Measurements from ENCODE around the gene COPS2.

COPS2 gene

GRCh38 chr15:49116108-49116857, 39.1 kb downstream of the COPS2 start:
- Histone ChIP-seq H3K27me3 (replicated peaks; ENCODE audit: control insufficient read depth, insufficient read depth, low read length, poor library complexity, severe bottlenecking) (no peaks in the 10 kb centered on the region), H3K9me3 (ENCODE audit: control insufficient read depth, low read length) (peaks cover 4% of the 10 kb centered on the region), H3K4me3 (ENCODE audit: insufficient read depth, low read depth, low read length, poor library complexity, severe bottlenecking) (no peak overlapping the region), H3K36me3 (ENCODE audit: control insufficient read depth, insufficient read depth, low read length) (peaks cover 17% of the 10 kb centered on the region), H3K4me1 (ENCODE audit: control insufficient read depth, insufficient read depth, low read length, poor library complexity, severe bottlenecking) (no peaks in the 10 kb centered on the region), H3K27ac (ENCODE audit: insufficient read depth, low read length, poor library complexity, severe bottlenecking) (no peak overlapping the region)
- DNase-seq: no peak

DNA sequence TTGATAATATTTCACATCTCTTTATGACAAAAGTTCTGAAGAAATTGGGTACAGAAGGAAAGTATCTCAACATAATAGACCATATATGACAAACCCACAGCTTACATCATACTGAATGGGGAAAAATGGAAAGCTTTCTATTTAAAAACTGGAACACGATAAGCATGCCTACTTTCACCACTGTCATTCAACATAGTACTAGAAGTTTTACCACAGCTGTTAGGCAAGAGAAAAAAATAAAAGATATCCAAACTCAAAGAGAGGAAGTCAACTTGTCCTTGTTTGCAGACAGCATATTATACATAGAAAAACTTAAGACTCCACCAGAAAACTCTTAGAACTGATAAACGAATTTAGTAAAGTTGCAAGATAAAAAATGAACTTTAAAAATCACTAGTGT, 40.3 kb downstream of the COPS2 start:
- no peaks in the 10 kb centered on the region for H3K4me1 ChIP-seq (ENCODE audit: control insufficient read depth, insufficient read depth, low read length, poor library complexity, severe bottlenecking)
- peaks cover 4% of the 10 kb centered on the region for H3K9me3 ChIP-seq (ENCODE audit: control insufficient read depth, low read length)
- H3K4me3 ChIP-seq (ENCODE audit: insufficient read depth, low read depth, low read length, poor library complexity, severe bottlenecking): no peak overlapping the region
- H3K27ac ChIP-seq (ENCODE audit: insufficient read depth, low read length, poor library complexity, severe bottlenecking): no peak overlapping the region
- no peaks in the 10 kb centered on the region for H3K27me3 ChIP-seq (replicated peaks; ENCODE audit: control insufficient read depth, insufficient read depth, low read length, poor library complexity, severe bottlenecking)
- no peak for DNase-seq
- peaks cover 21% of the 10 kb centered on the region for H3K36me3 ChIP-seq (ENCODE audit: control insufficient read depth, insufficient read depth, low read length)

GRCh38 chr15:49110158-49110944, 45.0 kb downstream of the COPS2 start:
- H3K9me3 ChIP-seq (ENCODE audit: control insufficient read depth, low read length): peaks cover 4% of the 10 kb centered on the region
- no peak for DNase-seq
- peaks cover 21% of the 10 kb centered on the region for H3K36me3 ChIP-seq (ENCODE audit: control insufficient read depth, insufficient read depth, low read length)
- no peaks in the 10 kb centered on the region for H3K27me3 ChIP-seq (replicated peaks; ENCODE audit: control insufficient read depth, insufficient read depth, low read length, poor library complexity, severe bottlenecking)
- H3K27ac ChIP-seq (ENCODE audit: insufficient read depth, low read length, poor library complexity, severe bottlenecking): no peak overlapping the region
- H3K4me3 ChIP-seq (ENCODE audit: insufficient read depth, low read depth, low read length, poor library complexity, severe bottlenecking): no peak overlapping the region
- no peaks in the 10 kb centered on the region for H3K4me1 ChIP-seq (ENCODE audit: control insufficient read depth, insufficient read depth, low read length, poor library complexity, severe bottlenecking)

- Histone ChIP-seq H3K27me3 (replicated peaks; ENCODE audit: control insufficient read depth, insufficient read depth, low read length, poor library complexity, severe bottlenecking) (no peaks in the 10 kb centered on the region), H3K4me1 (ENCODE audit: control insufficient read depth, insufficient read depth, low read length, poor library complexity, severe bottlenecking) (no peaks in the 10 kb centered on the region), H3K27ac (ENCODE audit: insufficient read depth, low read length, poor library complexity, severe bottlenecking) (no peak overlapping the region), H3K4me3 (ENCODE audit: insufficient read depth, low read depth, low read length, poor library complexity, severe bottlenecking) (no peak overlapping the region), H3K36me3 (ENCODE audit: control insufficient read depth, insufficient read depth, low read length) (no peaks in the 10 kb centered on the region), H3K9me3 (ENCODE audit: control insufficient read depth, low read length) (no peaks in the 10 kb centered on the region)
- no peak for DNase-seq
Measured at GRCh38 chr15:49103002-49103401, 52.4 kb downstream of the COPS2 start.

DNA sequence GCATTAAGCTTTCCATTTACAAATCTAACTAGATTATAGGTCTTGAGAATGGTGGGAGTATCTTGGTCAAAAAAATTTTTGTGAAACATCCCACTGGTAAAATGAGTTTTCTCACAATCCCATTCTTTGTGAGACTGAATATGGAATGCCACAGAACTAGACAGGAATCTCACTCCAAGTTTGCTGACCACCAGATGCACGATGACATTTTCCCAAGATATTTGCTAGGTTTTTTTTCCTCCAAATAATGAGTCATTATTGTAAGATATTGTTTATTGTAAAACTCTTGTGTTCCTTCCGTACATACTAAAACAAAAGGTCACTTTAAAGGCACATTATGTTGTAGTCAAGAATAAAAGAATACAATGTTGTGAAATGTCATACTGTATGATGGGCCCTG, 53.9 kb downstream of the COPS2 start:
- Histone ChIP-seq H3K27ac (ENCODE audit: insufficient read depth, low read length, poor library complexity, severe bottlenecking) (no peak overlapping the region), H3K4me3 (ENCODE audit: insufficient read depth, low read depth, low read length, poor library complexity, severe bottlenecking) (no peak overlapping the region), H3K36me3 (ENCODE audit: control insufficient read depth, insufficient read depth, low read length) (no peaks in the 10 kb centered on the region), H3K9me3 (ENCODE audit: control insufficient read depth, low read length) (no peaks in the 10 kb centered on the region), H3K4me1 (ENCODE audit: control insufficient read depth, insufficient read depth, low read length, poor library complexity, severe bottlenecking) (no peaks in the 10 kb centered on the region), H3K27me3 (replicated peaks; ENCODE audit: control insufficient read depth, insufficient read depth, low read length, poor library complexity, severe bottlenecking) (no peaks in the 10 kb centered on the region)
- DNase-seq: no peak

DNA sequence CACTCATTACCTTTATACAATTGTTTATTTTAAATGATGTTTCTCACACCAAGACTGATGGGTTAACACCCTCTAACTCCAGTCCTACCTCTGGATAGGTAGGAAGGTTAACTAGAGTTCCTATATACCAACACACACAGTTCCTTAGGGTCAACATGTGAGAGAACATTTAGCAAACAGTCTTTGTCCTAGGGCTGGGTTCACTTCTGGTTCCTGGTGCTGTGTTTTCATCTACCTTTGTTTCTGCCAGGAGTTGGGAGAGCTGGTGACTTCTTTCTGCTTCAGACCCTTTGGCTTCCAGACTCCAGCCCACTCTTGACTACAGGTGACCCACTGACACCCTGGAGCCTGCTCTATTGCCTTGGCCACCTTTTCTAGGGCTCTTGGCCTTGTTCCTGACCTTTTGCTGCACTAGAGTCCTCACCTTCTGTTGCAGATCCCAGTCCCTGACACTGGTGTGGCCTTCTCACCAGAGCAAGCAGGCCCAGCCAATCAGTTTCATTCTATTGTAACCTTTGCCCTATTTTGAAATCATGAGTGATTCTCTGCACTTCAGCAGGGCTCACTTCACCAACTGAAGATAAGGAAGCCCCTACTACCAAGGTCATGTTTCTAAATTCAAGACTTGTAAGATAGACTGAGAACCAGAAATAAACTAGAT, 59.2 kb downstream of the COPS2 start:
- Histone ChIP-seq H3K27ac (ENCODE audit: insufficient read depth, low read length, poor library complexity, severe bottlenecking) (no peak overlapping the region), H3K9me3 (ENCODE audit: control insufficient read depth, low read length) (no peaks in the 10 kb centered on the region), H3K27me3 (replicated peaks; ENCODE audit: control insufficient read depth, insufficient read depth, low read length, poor library complexity, severe bottlenecking) (no peaks in the 10 kb centered on the region), H3K4me3 (ENCODE audit: insufficient read depth, low read depth, low read length, poor library complexity, severe bottlenecking) (no peak overlapping the region), H3K36me3 (ENCODE audit: control insufficient read depth, insufficient read depth, low read length) (no peaks in the 10 kb centered on the region), H3K4me1 (ENCODE audit: control insufficient read depth, insufficient read depth, low read length, poor library complexity, severe bottlenecking) (no peaks in the 10 kb centered on the region)
- no peak for DNase-seq

DNA sequence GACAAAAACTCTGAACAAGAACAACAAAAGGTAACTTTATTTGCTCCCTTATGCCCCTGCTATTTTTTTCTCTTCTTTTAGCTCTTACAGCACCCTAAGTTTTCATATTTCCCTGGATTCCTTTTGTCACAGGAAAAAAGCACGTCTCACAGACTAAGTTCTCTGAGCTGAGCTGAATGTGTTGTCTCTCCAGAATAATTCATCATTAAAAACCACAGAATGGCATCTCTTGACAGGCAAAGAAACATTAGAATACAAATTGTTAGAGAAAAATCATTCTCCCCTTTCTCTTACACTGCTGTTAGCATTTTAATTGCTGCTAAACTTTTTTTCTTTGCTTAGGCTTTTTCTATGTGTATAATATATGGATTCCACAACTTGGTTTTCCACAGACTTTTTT, 60.5 kb downstream of the COPS2 start:
- Histone ChIP-seq H3K36me3 (ENCODE audit: control insufficient read depth, insufficient read depth, low read length) (no peaks in the 10 kb centered on the region), H3K27ac (ENCODE audit: insufficient read depth, low read length, poor library complexity, severe bottlenecking) (no peak overlapping the region), H3K4me3 (ENCODE audit: insufficient read depth, low read depth, low read length, poor library complexity, severe bottlenecking) (no peak overlapping the region), H3K9me3 (ENCODE audit: control insufficient read depth, low read length) (no peaks in the 10 kb centered on the region), H3K27me3 (replicated peaks; ENCODE audit: control insufficient read depth, insufficient read depth, low read length, poor library complexity, severe bottlenecking) (no peaks in the 10 kb centered on the region), H3K4me1 (ENCODE audit: control insufficient read depth, insufficient read depth, low read length, poor library complexity, severe bottlenecking) (no peaks in the 10 kb centered on the region)
- no peak for DNase-seq

- H3K4me1 ChIP-seq (ENCODE audit: control insufficient read depth, insufficient read depth, low read length, poor library complexity, severe bottlenecking): no peaks in the 10 kb centered on the region
- no peaks in the 10 kb centered on the region for H3K36me3 ChIP-seq (ENCODE audit: control insufficient read depth, insufficient read depth, low read length)
- no peak overlapping the region for H3K27ac ChIP-seq (ENCODE audit: insufficient read depth, low read length, poor library complexity, severe bottlenecking)
- no peak overlapping the region for H3K4me3 ChIP-seq (ENCODE audit: insufficient read depth, low read depth, low read length, poor library complexity, severe bottlenecking)
- H3K9me3 ChIP-seq (ENCODE audit: control insufficient read depth, low read length): no peaks in the 10 kb centered on the region
- no peak for DNase-seq
- H3K27me3 ChIP-seq (replicated peaks; ENCODE audit: control insufficient read depth, insufficient read depth, low read length, poor library complexity, severe bottlenecking): no peaks in the 10 kb centered on the region
Measured at GRCh38 chr15:49093252-49094105, 61.9 kb downstream of the COPS2 start.

DNA sequence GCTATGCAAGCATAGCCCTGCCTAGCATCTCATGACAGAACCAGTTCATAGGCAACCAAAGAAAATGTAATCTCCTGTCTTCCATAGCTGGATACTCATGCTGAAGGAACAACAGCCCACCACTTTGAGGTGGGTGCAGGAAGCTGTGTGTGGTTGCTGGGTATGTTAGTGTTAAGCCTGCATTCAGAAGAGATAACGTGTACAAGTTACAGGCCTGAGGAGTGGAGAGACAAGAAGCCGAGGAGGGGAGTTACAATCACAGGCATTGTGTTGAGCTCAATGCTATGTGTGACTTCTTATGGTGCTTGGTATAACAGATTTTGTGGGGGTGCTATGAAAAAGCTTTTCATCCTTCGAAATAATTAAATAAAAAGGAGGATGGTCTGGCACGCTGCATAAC, 66.4 kb downstream of the COPS2 start:
- Histone ChIP-seq H3K4me3 (ENCODE audit: insufficient read depth, low read depth, low read length, poor library complexity, severe bottlenecking) (no peak overlapping the region), H3K27ac (ENCODE audit: insufficient read depth, low read length, poor library complexity, severe bottlenecking) (no peak overlapping the region), H3K4me1 (ENCODE audit: control insufficient read depth, insufficient read depth, low read length, poor library complexity, severe bottlenecking) (no peaks in the 10 kb centered on the region), H3K9me3 (ENCODE audit: control insufficient read depth, low read length) (no peaks in the 10 kb centered on the region), H3K36me3 (ENCODE audit: control insufficient read depth, insufficient read depth, low read length) (no peaks in the 10 kb centered on the region), H3K27me3 (replicated peaks; ENCODE audit: control insufficient read depth, insufficient read depth, low read length, poor library complexity, severe bottlenecking) (no peaks in the 10 kb centered on the region)
- DNase-seq: no peak
